HG02678 (cell line): ENCODE measurements around the gene ZNF555.
"Not testable (repeated sequence)": the region's sequence is repeated elsewhere in the genome, so short reads cannot be mapped to it uniquely, and the experiment has no call there.

Experiments used
- ATAC-seq: cut with Tn5 transposase; IDR thresholded peaks from one replicate; pipeline ENCODE4 v1.9.1; 2021; ENCODE audit warnings: mild to moderate bottlenecking, moderate library complexity; ENCODE audit not compliant: unreplicated experiment

ZNF555 gene

DNA sequence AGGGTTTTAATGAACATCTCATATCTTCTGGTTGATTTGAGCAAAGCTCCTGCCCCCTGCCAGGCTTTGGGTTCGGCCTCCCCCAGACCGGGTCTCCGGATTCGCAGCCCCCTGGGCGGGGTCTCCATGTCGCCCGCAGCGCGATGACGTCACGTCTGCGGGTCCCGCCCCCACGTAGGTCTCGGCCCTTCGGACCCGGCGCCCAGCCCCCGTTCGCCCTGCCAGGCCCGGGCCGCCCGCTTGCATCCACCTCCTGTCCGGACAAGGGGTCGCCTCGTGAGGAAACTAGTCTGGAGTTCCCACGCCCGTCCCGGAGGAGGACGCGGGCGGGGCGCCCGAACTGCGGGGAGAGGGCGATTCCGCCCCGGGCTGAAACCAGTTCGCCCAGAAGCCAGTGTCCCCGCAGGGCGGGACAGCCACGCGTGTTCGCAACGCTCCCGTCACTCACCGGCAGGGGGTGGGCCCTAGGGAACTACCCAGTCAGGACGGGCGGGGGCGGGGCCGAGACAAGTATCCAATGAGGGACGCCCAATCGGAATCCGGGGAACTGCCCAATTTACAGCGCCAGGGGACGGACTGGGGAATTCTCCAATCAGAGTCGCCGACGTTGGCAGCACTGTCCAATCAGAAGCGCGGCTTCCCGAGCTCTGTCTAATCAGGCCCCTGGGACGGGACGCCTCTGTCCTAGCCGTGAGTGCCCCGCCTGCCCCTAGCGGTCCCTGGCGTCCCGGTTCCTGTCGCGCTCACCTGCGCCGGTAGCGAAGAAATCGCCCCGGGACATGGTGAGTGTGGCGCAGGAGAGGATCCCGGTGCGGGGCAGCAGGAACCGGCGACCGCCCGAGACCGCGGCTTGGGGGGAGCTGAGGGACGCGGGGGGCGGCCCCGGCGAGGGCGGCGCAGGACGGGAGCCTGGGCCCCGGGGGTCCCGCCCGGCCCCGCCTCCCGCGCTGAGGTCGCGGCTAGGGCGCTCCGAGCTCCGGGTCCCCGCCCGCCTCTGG lies at the start of gene ZNF555:
Gene ZNF555 (plus strand): TSS at position 682 of the 998 bp plus-strand sequence. CDS start 98 bp downstream, at position 780.
- ATAC-seq = peak; percentile 94

DNA sequence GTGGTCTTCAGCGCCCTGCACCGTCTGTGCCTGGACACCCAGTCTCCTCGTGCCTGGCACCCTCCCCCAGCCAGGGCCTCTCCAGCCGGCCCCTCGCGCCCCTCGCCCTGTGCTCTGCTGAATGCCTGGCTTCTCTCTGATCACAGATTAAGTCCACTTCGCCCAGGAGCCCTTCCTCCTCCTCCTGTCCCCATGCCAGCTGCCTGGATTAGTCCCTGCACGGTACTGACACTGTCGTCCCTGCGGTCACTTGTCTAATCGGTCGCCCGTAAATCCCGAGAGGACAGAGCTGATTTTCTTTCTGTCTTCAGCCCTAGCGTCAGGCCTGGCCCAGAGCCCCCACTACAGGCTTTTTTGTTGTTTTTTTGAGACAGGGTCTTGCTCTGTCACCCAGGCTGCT lies 49.4 kb upstream of the ZNF555 start:
- ATAC-seq = no peak

DNA sequence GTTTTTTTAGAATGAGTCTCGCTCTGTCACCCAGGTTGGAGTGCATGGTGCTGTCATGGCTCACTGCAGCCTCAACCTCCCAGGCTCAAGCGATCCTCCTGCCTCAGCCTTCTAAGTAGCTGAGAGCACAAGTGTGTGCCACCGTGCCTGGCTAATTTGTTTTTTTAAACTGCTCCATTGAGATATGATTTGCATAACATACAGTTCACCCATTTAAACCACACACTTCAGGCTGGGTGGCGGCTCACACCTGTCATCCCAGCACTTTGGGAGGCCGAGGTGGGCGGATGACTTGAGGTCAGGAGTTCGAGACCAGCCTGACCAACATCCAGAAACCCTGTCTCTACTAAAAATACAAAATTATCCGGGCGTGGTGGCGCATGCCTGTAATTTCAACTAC lies 48.6 kb upstream of the ZNF555 start:
- not testable (repeated sequence) for ATAC-seq

DNA sequence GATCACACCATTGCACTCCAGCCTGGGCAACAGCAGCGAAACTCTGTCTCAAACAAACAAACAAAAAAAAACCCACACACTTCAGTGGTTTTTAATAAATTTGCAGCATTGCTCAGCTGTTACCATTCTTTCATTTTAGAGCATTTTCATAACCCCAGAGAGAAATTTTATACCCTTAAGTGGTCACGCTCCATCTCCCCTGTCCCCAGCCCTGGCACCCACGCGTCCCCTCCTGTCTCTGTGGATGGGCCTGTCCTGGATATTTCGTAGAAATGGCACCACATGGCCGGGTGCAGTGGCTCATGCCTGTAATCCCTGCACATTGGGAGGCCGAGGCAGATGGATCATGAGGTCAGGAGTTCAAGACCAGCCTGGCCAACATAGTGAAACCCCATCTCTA lies 48.1 kb upstream of the ZNF555 start:
- no peak for ATAC-seq

DNA sequence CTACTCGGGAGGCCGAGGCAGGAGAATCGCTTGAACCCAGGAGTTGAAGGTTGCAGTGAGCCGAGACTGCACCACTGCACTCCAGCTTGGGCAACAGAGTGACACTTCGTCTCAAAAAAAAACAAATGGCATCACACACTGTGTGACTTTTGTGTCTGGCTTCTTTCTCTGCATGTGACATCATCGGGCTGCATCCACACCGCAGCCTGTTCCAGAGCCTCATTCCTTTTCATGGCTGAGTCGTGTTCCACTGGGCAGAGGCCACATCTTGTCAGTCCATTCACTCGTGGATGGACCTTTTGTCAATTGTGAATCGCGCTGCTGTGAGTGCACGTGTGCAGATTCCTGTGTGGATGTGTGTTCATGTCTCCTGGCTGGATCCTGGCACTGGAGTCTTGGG lies 47.7 kb upstream of the ZNF555 start:
- no peak for ATAC-seq

DNA sequence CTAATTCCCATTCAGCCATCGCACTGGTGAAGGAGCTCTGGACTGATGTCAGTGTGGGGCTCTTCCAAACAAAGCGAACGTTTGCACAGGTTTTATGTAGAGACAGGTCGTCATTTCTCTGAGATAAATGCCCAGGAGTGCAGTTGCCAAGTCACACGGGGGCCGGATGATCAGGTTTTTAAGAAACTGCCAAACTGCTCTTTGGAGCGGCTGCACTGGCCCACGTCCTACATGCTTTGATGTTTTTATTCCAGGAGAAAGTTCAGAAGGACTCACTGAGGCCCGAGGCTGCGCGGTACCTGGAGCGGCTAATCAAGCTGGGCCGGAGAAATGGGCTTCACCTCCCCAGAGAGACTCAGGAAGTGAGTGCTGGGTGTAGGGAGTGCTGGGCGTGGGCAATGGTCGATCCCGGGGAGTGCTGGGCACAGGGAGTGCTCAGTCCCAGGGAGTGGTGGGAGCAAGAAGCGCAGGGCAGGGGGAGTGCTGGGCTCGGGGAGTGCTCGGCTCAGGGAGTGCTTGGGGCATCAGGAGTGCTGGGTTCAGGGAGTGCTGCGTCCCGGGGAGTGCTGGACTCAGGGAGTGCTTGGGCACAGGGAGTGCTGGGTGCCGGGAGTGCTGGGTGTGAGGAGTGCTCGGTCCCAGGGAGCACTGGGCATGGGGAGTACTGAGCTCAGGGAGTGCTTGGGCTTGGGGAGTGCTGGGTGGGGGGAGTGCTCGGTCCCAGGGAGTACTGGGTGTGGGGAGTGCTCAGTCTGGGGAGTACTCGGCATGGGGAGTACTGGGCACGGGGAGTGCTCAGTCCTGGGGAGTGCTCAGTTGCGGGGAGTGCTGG lies 45.2 kb upstream of the ZNF555 start:
- no peak for ATAC-seq

DNA sequence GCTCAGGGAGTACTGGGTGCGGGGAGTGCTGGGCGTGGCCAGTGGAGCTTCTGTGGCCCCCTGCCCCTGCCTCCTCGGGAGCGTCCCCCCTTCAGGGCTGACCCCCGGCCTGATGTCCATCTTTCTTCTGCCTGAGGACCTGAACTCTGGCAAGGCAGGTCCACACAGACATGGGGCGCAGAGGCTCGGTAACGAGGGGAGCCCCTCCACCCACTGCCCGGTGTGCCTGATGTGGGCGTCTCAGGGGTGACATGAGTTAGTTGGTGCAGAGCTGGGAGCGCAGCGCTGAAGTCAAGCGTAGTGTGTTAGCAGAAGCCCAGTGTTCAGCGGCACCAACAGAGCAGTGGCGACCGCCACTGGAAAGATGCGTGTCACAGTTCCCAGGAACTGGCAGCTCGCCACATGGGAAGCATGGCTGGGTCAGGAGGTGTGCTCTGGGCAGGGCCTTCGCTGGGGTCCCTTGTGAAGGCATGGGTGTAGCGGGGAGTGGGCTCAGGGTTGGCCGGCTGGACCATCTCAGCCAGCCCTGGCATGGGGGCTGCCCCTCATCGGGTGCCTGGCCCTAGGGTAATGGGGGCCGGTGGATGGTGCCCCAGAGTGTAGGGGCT lies 44.5 kb upstream of the ZNF555 start:
- ATAC-seq = no peak

DNA sequence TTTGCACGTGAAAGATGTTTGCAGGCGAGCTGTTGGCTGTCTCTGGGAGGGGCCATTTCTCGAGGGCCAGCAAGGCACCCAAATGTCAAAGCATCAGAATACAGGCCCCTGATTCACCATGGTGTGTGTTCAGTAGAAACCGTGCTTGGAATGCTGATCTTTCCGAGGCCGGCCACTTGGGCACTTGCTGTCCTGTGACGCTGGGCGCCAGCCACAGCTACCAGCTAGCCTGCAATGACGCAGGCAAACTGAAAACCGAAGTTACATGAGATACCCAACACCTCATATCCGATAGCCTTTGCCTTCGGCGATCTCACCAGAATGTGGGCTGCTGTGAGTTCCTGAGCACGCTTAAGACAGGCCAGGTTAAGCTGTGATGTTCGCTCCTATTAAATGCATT lies 44.0 kb upstream of the ZNF555 start:
- no peak for ATAC-seq

DNA sequence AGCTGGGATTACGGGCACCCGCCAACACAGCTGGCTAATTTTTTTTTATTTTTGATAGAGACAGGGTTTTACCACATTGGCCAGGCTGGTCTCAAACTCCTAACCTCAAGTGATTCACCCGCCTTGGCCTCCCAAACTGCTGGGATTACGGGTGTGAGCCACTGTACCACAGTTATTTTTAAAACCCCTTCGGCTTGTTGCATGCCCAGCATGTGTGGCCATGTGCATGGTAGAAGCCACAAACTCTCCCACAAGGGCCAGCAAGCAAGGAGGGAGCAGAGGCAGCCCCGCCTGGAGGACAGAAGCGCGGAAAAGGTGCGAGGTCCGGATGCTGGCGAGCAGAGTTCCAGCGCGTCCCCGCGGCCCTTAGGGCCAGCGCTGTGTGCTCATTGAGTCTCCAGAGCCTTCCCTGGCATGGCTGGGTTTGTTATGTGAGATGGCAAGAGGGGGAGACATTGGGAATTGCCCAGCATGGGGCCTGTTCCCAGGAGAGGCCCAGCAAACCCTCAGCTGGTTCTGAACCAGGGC lies 43.1 kb upstream of the ZNF555 start:
- no peak for ATAC-seq

DNA sequence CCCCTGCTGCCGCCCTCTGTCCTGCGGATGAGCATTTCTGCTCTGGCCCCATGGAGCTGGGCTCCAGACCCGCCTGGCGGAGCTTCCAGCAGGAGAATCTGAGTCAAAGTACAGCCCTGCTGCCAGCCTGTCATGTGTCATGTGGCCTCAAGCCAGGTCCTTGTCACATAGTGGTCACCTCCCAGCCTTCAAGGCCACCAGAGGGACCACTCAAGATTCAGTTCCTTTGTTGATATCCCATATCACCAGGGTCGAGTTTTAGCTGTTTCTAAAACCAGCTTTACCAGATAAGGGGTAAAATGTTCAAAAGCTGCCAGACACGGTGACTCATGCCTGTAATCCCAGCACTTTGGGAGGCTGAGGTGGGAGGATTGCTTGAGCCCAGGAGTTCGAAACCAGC lies 42.5 kb upstream of the ZNF555 start:
- no peak for ATAC-seq

DNA sequence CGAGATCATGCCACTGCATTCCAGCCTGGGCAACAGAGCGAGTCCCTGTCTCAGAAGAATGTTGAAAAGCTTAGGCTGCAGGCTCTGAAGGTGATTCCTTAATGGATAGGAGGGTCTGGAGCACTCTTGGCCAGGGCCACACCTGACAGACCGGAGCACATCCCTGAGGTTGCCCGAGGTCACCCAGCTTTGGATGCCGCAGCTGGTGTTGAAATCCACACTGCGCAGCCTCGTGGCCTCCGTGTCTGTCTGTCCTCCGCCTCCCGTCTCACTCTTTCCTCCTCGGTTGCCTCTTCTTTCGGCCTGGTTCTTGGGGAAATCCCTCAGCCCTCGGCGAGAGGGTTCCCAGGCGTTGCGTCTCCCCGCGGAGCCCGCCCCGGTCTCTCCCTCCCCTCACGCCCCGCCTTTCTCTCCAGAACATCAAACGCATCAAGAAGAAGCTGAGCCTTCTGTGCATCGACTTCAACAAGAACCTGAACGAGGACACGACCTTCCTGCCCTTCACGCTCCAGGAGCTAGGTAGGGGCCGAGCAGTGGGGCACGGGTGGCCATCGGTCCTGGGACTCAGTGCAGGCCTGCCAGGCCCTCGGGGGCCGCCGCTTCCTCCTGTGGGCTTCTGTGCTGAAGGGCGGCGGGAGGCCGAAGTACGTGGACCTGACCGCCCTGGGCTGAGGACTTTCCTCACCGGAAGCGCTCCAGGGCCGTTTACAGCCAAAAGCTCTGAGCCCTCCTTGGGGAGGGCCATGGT lies 41.8 kb upstream of the ZNF555 start:
- ATAC-seq = no peak

DNA sequence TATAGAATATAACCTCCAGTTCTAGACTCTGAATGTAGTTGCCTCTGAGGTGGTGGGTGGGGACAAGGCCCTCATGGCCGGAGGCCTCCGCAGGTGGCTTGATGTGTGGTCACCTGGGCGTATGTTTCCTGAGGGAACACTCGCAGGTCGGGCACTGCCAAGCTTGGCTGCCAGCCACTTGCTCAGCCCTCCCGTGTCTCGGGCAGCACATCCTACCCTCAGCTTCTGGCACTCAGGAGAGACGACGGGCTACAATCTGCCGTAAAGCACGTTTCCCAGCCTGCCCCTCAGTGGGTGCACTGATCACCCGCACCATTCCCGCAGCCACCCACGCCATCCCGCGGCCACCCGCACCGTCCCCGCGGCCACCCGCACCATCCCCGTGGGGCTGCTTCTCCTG lies 40.8 kb upstream of the ZNF555 start:
- ATAC-seq = no peak

DNA sequence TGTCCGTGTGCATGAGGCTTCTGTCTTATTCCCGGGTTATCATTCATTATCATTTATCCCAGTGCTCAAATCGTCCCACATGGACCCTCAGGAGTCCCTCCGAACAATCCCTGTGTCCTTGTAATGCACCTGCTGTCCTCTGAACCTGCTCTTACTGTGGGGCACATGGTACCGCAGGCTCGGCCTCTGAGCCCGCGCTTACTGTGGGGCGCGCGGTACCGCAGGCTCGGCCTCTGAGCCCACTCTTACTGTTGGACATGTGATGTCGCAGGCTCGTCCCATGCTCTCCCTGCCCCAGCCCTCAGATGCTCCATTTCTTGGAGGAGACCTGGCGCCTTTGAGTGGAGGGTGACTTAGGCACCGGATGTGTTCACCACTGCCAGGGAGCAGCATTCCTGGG lies 38.4 kb upstream of the ZNF555 start:
- ATAC-seq = no peak

DNA sequence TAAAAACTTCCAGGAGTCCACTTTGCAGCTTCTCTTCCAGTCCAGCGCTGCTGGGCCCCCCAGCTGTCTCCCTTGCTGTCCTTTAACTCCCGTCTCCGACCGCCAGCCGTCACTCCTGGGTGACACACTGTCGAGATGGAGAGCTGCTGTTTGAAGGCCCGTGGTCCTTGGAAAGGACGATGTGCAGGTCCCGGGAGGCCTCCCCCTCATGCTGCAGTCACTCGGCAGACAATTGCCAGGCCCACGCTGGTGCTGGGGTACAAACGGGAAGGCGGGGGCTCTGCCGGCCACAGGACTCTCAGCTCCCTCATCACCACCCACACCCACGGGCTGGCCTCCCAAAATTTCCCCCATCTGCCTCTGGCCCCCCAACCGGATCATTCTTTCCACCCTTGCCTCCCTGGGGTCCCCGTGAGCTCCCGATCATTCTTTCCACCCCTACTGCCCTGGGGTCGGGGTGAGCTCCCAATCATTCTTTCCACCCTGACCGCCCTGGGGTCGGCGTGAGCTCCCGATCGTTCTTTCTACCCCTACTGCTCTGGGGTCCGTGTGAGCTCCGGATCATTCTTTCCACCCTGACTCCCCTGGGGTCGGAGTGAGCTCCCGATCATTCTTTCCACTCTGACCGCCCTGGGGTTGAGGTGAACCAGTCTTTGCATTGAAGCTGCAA lies 37.7 kb upstream of the ZNF555 start:
- no peak for ATAC-seq

DNA sequence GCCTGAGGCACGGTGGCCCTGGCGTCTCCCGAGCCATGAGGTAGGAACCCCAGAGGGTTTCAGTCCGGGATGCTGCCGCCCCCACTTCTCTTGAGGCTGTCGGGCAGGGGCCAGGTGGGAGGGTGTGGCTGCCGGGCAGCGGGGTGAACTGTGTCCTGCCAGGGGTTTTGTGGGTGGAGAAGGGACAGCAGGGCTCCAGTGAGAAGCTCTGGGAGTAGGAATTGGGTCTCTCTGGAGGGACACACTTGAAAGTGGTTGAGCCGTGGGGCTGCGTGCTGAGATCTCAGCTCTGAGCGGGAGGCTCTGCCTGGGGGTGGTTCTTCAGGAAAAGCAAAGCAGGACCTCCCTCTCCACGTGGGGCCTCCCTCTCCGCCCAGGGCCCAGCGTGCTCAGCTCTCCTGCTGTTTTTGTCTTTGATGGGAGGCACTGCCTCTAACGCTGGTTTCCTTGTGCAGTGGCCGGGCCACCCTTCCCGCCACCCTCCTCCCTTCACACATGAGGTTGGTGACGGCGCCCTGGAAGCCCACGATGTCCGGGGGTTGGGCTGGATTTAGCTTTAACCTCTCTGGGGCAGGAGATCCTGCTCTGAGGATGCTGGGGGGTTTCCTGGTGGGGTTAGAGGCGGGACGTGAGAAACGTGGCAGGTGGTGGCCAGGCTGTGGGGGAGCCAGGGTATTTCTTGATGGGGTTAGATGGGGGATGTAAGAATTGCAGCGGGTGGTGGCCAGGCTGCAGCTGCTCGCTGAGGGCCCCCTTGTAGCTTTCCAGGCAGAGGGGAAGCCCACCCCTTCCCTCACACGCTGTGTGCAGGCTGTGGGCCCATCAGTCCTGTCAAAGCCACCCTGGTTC lies 36.9 kb upstream of the ZNF555 start:
- no peak for ATAC-seq

DNA sequence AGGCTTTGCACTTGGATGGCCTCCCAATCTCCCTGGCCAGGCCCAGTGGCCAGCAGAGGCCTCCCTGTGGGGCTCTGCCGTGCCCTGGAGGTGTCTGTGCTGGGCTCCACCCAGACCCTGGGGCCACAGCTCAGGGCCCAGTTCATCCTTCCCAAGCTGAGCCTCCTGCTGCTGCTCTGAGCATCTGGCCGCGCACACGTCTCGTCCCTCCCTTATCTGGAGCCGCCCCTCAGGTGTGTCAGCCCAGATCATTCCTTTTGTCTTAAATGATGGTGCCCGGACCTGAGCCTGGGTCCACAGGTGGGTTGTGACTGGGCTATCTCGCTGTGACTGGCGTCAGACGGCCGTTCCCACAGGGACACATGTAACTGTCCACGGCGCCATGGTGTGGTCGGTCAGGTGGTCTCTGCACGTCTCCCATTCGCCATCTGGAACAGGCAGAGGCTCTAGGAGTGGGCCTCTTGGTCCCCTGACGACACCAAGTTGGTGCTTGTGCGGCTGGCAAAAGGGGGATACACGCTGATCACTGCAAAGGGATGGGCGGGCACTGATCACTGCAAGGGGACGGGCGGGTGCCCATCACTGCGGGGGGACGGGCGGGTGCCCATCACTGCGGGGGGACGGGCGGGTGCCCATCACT lies 35.9 kb upstream of the ZNF555 start:
- no peak for ATAC-seq

DNA sequence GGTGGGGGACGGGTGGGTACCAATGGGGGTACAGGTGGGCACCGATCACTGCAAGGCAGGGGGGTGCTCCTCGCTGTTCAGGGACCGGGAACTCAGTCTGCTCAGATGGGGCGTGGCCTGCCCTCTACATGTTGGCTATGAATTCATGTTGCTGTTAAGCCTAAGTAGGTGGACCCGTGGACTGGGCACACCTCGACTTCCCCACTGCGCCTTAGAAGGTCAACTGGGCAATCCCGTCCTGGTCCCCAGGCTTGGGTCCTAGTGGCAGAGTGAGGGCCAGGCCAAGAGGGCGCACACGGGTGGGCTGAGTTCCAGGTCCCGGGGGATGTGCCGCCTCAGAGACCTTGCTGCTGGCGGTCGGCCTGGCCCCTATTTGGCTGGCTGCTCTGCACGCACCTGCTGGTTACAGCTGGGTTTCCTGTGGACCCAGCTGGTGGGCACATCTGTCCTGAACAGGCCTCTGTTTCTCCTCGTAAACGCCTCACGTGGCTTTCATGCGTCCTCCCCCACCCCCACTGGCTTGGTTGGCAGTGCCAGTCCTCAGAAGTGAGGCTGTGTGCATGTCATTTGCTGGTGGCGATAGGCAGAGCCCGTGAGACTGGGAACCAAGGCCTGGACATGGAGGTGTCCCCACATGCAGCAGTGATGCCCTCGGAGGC lies 35.2 kb upstream of the ZNF555 start:
- no peak for ATAC-seq
